GM18499 (cell line): ENCODE results near the gene CROCC.
"Not testable (repeated sequence)": the region's sequence is repeated elsewhere in the genome, so short reads cannot be mapped to it uniquely, and the experiment has no call there.

Source experiments
- ATAC-seq: cut with Tn5 transposase; IDR thresholded peaks from one replicate; pipeline ENCODE4 v1.9.1; 2021; ENCODE audit warnings: moderate number of reproducible peaks; ENCODE audit not compliant: insufficient read depth, unreplicated experiment

CROCC gene

GRCh38 chr1:16895598-16896315 is 26.0 kb upstream of the CROCC start, which contains the start of gene RNU1-2:
Gene RNU1-2, plus strand, starts transcription at chr1:16895980.
- peak; percentile 92 for ATAC-seq

GRCh38 chr1:16896316-16897055 is 25.2 kb upstream of the CROCC start:
- ATAC-seq: not testable (repeated sequence)

GRCh38 chr1:16897653-16898052 is 24.1 kb upstream of the CROCC start:
- ATAC-seq: not testable (repeated sequence)

- not testable (repeated sequence) for ATAC-seq
Observed at GRCh38 chr1:16898298-16898697, 23.4 kb upstream of the CROCC start.

DNA sequence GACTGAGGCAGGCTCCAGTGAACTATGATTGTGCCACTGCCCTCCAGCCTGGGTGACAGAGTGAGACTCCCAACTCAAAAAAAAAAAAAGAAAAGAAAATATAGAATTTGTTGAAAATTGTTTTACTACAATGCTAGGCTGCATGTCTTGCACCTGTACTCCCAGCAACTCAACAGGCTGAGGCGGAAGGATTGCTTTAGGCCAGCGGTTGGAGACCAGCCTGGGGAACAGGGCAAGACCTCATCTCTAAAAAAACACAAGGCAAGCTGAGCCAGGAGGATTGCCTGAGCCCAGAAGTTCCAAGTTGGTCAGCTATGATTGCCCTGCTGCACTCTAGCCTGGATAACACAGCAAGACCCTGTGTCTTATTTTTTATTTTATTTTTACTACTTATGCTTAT is 22.7 kb upstream of the CROCC start:
- not testable (repeated sequence) for ATAC-seq

DNA sequence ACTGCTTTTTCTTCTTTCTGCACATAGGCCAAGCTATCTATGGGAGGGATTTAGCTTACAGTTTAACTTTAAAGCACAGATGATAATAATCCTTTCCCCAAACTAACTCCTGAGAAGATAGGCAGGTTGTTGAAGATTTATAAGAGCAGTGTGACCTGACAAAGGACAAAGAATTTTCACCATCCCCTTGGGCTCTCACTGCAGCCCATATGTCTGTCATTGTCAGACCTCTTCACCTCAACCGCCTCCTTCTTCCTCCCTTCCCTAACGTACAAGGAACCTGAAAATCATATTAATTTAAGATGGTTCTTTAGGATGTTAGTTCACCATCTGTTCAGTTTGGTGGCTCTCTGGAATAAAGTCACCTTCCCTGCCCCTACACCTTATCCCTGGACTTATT is 21.0 kb upstream of the CROCC start:
- no peak for ATAC-seq

DNA sequence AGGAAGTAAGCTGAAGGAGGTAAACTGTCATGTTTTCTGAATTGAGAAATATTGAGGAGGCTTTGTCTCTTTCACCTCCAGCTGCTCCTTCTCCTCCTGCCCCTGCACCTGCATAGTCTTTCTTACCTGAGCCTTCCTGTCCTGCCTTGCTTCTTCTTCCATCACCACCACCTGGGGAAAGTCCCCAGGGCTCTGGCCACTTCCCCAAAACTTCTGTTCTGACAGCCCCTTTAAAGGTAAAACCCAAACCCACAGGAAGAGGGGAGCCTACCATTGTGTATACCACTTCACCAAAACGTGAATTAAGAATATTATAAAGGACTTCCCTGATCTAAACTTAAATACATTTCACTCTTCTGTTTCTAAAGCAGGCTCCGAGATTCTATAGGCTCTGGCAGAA is 20.4 kb upstream of the CROCC start:
- not testable (repeated sequence) for ATAC-seq

GRCh38 chr1:16903054-16903453 is 18.7 kb upstream of the CROCC start:
- no peak for ATAC-seq

GRCh38 chr1:16903458-16903796 is 18.3 kb upstream of the CROCC start:
- no peak for ATAC-seq

GRCh38 chr1:16904560-16905109 is 17.1 kb upstream of the CROCC start:
- peak; percentile 49 for ATAC-seq

DNA sequence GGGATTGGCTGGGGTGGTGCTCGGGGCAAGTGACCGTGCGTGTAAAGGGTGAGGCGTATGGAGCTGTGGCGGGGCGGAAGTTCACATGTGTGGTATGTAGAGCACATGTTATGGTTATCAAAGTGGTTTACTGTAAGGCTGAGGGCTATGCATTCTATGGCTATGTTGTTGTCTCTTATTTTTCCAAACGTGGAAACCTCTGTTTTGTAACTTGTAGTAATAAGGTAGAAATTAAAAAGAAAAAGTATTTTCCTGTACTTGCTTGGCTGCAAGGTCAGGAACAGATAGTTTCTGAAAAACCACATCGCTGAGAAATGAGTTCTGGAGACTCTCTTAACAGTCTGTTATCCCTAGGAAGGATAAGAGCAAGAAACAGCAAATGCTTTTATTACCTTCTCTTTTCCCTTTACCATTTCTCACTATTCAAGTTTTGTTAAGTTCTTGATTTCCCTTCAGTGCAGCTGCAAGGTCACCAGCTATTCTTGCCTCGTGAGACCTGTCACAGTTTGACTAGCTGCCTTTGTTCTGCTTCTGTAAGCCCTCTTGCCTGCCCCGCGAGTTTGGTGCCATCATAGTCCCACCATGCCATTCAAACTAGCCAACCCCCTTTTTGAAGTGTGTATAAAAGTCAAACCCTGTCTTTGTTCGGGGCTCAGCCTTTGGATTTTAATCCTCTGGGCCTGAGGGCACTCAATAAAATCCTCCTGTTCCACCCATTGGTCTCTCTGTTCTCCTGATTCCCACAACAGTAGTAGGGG is 16.4 kb upstream of the CROCC start:
- ATAC-seq: peak; percentile 68

- no peak for ATAC-seq
Observed at GRCh38 chr1:16905868-16906702, 15.6 kb upstream of the CROCC start.

DNA sequence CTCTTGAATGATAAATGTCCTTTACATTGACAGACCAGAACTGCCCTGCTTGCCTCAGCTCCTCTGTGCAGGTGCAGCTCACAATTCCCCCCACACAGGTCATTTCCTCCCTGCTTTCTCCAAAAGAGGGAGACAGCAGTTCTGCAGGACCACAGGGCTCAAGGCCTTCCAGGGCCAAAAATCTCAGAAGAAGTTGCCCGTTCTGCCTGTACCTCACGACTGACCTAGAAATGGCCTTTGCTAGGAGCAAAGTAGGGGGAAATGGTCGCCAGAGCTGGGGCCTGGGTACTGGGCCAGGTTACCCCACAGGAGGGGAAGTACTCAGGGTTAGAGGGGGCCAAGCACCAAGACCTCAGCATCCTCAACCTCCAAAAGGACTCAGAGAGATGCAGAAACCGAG is 14.9 kb upstream of the CROCC start:
- no peak for ATAC-seq

DNA sequence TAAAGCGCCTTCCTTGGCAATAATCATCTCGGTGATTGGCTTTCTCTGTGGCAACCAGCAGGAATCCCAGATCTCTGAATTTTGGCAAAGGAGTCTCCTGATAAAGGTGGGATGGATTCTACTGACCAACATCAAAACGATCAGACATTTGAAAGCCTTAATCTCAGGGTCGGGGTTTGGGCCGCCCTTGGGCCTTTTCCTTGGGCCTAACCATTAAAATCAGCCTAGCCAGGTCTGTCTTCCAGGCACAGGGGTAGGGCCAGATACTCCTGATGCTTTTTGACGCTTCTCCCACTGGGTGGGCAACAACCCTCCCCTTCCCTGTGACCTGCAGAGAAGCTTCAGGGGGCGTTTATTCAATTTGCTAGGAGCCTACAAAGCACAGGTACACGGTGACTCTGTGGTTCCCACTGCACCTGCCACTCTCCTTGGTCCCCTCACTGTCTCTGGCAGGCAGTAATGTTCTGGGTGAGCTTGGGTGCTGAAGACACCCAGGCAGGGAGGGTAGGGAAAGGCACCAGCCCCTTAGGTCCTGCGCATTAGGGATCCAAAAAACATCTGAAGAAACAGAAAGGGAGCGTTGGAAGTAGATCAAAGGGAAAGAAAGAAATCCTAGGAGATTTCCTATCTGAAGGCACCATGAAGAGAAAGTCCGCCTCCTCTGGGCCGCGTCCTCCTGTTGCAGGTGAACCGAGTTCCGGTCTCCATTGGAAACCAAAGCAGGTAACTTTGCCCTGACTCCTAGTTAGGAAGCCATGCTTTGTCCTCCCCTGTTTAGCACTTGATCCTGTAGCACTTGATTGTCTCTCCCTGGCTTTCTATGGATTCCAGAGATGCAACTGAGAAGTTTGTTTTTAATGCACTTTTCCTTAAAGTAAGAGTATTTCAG is 13.6 kb upstream of the CROCC start:
- ATAC-seq: no peak

DNA sequence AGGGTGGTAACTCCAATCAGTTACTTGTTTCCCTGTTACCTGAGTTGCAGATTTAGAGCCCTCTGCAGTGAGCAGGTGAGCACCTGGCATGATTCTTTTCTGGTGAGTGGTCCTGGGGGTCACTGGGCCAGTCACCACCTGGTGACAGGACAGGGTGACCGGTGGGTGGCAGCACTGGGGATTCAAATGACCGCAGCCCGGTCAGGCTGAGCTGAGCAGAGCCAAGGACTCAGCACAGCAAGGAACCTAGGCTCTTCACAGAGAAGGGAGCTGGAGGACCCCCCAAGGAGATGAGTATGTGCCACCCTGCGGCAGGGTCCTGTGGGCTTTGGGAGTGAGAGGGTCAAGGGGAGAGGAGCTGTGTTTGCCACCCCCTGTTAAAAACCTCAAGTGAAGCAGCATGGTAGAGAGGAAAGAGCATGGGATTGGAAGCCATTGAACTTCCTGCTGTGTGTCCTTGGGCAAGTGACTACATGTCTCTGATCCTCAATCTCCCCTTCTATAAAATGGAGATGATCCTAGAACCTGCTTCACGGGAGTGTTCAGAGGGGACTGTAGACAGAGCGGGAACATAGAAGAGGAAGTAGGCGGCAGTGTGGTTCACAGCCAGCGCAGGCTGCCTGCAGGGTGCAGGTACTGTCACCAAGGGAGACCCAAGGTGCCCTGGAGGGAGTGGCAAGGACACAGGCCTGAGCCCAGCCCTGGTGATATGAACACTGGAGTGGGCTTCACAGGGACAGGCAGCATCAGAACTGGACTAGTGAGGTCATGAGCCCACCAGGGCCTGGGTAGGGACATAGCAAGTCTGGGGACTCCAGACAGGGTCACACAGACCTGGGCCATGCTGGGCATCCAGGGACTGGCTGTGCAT is 9.6 kb upstream of the CROCC start:
- ATAC-seq: not testable (repeated sequence)

DNA sequence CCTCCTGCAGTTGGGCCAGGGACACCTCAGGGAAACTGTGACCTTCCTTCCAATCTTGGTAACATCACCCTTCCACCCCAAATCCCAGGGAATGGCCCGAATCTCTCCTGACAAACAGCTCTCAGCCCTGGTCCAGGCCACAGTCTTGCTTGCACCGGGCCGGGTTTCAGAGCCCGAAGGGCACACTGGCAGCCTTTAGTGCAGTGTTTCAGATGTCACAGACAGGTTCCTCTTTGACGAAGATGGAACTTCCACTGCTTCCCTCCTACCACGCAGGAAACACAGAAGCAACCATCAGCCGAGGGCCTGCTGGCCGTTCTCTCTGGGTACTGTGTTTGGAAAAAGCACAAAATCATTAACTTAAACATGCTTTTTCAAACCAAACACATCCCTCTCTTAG is 9.0 kb upstream of the CROCC start:
- not testable (repeated sequence) for ATAC-seq

GRCh38 chr1:16913181-16913832 is 8.4 kb upstream of the CROCC start:
- ATAC-seq: no peak
